HG02763 (cell line): ENCODE data around the gene EML3.
"Not testable (repeated sequence)": the region's sequence is repeated elsewhere in the genome, so short reads cannot be mapped to it uniquely, and the experiment has no call there.

Source experiments
- ATAC-seq: cut with Tn5 transposase; IDR thresholded peaks from one replicate; pipeline ENCODE4 v1.9.1; 2021; ENCODE audit warnings: mild to moderate bottlenecking, moderate library complexity; ENCODE audit not compliant: unreplicated experiment

EML3 gene

GRCh38 chr11:62612366-62613290 is at the start of gene EML3, which contains the start of gene ROM1:
Gene EML3 (minus strand): TSS chr11:62612775. CDS start chr11:62612457, 318 bp downstream.
Gene ROM1 (plus strand): TSS chr11:62613257. CDS start chr11:62613282, 25 bp downstream.
- ATAC-seq: peak; percentile 72

DNA sequence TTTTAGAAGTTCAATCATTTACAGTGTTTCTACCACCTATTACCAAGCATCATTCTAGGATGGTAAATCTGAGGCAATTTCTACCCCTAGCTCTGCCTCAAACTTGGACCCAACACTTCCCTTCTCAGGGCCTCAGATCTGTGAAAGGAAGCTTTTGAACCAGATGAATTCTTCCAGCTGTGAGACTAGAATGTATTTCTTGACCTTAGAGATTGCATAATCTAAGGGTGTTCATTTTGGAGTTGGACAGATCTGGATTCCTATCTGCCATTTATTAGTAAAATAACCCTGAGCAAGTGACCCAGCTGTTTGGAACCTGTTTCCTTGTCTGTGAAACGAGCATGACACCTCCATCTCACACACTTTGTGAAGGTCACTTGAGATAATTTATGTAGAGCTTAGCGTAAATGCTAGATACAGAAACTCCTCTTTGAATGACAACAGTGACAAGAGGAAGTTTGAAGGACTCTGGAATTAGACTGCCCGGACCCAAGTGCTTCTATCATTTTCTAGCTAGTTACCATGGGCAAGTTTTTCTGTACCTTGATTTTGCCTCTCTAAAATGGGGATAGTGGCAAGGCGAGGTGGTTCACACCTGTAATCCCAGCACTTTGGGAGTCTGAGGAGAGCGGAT is 44.3 kb upstream of the EML3 start:
- no peak for ATAC-seq

DNA sequence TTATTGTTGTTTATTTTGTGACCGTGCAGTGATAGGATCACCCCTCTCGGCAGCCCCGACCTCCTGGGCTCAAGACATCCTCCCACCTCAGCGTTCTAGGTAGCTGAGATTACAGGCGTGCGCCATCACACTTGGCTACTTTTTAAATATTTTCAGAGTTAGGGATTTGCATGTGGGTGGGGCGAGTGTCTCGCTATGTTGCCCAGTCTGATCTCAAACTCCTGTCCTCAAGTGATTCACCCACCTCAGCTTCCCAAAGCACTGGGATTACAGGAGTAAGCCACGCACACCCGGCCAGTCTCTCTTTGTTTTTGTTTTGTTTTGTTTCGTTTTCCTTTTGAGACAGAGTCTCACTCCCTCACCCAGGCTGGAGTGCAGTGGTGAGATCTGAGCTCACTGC is 41.7 kb upstream of the EML3 start:
- ATAC-seq: no peak

GRCh38 chr11:62652161-62653006 is 39.8 kb upstream of the EML3 start:
- no peak for ATAC-seq

DNA sequence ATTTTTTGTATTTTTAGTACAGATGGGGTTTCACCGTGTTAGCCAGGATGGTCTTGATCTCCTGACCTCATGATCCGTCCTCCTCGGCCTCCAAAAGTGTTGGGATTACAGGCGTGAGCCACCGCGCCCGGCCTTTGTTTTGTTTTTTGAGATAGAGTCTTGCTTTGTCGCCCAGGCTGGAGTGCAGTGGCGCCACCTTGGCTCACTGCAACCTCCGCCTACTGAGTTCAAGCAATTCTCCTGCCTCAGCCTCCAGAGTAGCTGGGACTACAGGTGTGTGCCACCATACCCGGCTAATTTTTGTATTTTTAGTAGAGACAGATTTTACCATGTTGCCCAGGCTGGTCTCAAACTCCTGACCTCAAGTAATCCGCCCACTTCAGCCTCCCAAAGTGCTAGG is 37.7 kb upstream of the EML3 start:
- not testable (repeated sequence) for ATAC-seq

- ATAC-seq: no peak
These were observed 36.9 kb upstream of the EML3 start for GRCh38 chr11:62649486-62649885.

DNA sequence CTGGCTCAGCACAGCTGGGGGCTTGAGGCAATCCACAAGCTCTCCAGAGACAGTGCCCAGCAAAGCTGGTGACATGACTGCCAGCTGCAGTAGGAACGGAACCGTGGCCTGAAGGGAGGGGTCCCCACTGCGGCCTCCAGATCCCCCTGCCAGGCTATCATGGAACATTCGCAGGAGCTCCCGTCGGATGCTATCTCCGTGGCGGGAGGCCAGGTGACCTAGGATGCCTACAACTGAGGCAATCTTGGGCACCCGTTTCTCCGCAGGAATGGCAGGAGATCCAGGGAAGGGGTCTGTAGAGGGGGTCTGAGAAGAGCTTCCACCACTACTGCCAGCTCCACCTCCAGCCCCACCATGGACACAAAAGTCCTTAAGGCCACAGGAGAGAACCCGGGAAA is 36.4 kb upstream of the EML3 start:
- ATAC-seq: no peak

DNA sequence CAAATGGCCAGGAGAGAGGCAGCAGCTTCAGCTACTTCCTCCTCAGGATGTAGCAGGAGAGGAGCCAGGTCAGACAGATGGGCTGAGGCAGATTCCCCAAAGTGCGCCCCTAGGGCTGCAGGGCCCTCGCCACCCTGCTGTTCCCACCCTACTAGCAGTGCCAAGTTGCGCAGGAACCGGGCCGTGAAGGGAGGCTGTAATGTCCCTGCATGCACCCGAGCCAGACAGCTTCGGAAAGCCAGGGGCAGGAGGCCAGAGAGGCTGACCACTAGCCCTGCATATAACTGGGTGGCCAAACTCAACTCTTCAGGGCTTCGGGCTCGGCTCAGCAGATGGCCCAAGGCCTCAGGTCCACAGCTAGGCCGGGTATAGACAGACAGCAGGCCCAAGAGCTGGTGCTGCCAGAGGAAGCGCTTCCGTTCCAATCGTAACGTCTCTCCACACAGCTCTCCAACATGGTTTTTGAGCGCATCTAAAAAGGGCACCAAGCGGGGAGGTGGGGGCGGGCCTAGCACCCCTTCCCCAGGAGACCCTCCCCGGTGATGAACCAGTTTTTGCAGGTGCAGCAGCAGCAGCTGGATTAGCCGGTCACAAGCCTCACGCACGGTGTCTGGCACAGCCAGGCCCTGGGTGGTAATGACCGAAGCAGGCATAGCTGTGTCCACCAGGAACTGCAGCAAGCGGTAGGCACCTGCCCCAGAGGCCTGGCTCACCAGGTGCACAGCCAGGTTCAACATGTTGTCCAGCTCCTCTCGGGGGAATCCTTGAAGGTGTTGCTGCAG is 35.8 kb upstream of the EML3 start:
- ATAC-seq: no peak

DNA sequence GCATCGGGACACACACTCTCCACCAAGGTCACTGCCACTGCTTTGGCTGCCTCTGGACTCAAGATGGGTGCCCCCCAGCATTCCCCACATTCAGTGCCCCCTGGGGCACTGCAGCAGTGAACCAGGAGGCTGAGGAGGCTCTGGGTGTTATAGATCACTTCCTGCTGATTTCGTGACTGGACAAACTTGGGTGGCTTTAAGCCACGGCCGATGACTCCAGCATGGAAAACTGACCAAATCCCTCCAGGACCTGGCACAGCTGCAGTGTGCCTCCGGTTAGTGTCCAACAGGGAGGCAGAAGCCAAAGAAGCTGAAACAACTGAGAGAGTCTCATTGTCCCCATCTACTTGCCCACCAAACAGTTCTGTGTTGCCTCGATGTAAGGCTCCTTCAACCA is 35.0 kb upstream of the EML3 start:
- ATAC-seq: no peak

DNA sequence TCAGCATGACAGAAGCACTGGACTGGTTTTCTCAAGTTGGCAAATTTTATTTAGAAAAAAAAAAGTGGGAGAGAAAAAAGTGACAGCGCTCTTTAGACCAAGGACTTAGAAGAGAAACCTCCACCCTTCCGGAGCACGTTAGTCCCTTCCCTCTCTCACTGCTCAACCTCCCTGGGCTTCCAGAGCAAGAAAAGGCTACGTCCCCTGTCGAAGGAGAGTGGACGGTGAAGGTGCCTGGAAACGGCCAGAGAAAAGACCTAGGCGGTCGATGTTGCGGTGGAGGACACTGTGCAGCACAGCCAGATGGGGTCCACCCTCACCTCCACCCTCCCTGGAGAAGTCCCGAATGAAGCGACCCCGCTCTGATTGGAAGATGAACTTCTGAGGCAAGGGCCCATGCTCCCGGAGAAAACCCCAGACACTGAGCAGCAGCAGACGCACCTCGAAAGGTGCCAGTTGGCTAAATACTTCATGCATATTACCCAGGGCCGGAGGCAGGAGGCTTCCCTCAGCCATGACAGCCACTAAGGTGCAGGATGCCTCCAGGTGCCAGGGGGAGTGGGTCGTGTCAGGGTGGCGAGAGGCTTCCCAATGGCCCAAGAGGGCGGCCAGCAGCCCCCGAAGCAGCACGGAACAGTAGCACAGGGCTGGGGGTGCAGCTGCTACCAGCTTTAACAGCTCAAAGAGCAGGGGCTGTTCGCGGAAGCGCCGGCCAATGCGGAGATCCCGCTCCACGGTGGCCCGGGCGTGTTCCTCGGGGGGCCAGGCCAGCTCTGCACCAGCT is 34.4 kb upstream of the EML3 start:
- ATAC-seq: no peak

GRCh38 chr11:62645946-62646824 is 33.6 kb upstream of the EML3 start, which contains the start of gene GANAB:
Gene GANAB (minus strand): TSS chr11:62646613. CDS start chr11:62646599, 14 bp downstream.
- ATAC-seq: peak; percentile 95

DNA sequence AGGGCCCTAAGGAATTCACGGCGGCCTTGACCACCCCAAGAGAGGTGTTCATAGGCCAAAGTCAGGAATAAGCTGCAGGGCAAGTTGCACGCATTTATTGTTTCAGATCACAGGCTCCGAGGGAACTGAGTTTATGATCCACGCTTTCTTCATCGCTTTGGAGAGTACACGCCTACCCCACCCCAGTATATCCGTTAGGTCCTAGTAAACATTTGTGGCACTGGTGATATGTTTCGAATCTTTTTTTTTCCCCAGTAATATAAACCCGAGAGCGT is 33.0 kb upstream of the EML3 start:
- ATAC-seq: no peak

DNA sequence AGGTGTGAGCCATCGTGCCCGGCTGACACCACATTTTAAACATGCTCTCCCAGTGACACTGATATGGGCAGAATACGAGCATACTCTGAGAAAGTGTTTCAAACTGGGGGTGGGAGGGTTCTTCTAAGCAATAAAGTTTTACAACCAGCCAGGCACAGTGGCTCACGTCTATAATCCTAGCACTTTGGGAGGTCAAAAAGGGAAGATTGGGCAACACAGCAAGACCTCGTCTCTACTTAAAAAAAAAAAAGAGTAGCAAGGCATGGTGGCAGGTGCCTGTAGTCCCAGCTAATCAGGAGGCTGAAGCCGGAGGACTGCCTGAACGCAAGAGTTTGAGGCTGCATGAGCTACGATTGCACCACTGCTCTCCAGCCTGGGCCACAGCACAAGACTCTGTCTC is 31.6 kb upstream of the EML3 start:
- no peak for ATAC-seq

DNA sequence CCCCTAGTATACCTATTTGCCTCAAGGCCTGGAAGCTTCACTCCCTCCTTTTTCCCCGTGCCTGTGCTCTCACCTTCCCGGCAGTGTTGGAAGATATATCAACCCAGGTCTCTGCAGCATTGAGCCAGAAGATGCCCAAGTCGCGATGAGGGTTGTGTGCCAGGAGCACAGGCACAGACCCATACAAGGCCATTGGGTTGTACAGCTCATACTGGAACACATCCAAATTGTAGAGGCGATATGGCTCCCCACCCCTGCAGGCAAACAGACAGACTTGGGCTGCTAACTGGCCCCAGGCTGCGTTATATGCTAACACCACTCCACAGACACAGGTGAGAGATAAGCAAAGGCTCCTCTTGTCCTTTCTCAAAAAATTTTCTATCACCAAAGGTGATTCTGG is 19.9 kb upstream of the EML3 start:
- no peak for ATAC-seq

GRCh38 chr11:62627713-62628112 is 15.1 kb upstream of the EML3 start:
- no peak for ATAC-seq

DNA sequence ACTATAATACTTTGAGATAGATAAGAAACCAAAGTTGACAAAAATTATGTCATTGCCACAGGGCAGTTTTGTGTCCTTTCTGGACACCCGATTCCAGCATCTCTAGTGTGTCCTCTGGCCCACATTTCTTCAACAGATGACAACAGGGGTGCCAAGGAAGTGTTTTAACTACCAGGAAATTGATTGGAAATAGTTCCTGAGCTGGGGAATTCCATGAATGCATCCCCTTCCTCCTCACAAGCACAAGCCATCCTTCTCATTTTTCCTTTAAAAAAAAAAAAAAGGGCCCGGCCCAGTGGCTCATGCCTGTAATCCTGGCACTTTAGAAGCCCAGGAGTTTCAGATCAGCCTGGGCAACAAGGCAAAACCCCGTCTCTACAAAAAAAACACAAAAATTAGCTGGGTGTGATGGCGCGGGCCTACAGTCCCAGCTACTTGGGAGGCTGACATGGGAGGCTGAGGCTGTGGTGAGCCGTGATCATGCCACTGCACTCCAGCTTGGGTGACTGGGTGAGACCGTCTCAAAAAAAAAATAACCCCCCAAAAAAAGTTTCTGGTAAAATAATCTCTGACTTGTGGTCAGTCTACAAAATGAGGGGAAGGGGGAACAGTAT is 10.0 kb upstream of the EML3 start:
- ATAC-seq: no peak

DNA sequence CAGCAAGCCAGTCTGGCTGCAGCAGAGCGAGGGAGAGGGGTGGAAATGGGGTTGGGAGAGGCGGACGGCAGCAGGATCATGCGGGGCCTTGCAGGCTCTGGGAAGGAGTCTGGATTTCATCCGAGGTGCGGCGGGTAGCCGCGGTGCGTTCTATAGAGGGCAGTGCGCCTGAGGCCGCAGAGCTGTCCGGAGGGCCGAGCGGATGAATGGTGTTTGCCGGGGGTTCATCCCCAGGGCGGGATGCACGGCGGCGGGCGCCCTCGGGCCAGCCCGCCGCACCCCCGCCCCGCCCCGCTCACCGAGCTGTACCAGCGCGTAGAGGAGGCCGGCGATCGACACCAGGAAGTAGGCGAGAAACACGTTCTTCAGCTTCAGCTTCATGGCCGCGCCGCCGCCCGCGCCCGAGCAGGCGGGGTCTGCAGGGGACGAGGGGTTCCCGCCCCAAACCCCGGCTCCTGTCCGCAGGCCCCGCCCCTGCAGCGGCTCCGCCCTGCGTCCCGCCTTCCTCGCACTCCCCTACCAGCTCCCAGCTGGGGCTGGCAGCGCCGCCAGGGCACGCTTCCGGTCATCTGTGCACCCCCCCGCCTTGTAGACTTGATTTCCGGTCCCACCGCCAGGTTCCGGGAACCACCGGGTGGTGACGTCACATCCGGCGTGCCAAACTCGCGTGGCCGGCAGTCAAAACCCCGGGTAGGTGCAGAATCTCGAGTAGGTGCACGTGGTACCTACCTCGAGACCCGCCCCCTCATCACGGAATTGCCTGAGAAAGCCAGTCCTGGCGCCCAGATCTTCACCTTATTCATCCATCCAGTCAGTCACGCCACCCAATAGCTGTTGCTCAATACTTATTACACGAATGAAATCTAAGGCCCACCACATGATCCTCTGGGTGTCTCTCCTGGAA is 9.2 kb upstream of the EML3 start, which contains the start of gene B3GAT3:
B3GAT3 (minus strand) TSS at position 420 of the 904 bp plus-strand sequence; CDS start at position 381, 39 bp downstream.
- peak; percentile 89 for ATAC-seq
